NT2/D1 (cell line): ENCODE data around the gene AHSG.

Experiments
- DNase-seq: peaks from one replicate; pipeline ENCODE4 v3.0.0-alpha.2; 2011; ENCODE audit warnings: low read depth, low spot score
- H3K27me3 ChIP-seq: 2 replicates; pipeline ENCODE4 v1.6.0; 2011; ENCODE audit warnings: mild to moderate bottlenecking; ENCODE audit not compliant: insufficient read length, insufficient read depth
- H3K36me3 ChIP-seq: 2 replicates; pipeline ENCODE4 v1.6.1; 2011; ENCODE audit warnings: mild to moderate bottlenecking, low read length, mixed read lengths; ENCODE audit not compliant: insufficient read depth, insufficient read length
- H3K4me1 ChIP-seq: 2 replicates; pipeline ENCODE4 v1.5.1; 2011; ENCODE audit not compliant: insufficient read depth, insufficient read length
- H3K4me3 ChIP-seq: 2 replicates; pipeline ENCODE4 v1.5.1; 2011; ENCODE audit warnings: low read depth; ENCODE audit not compliant: insufficient read length
- H3K9ac ChIP-seq: 2 replicates; pipeline ENCODE4 v1.6.0; 2011; ENCODE audit warnings: low read depth; ENCODE audit not compliant: insufficient read length
- H3K9me3 ChIP-seq: 2 replicates; pipeline ENCODE4 v1.5.1; 2011; ENCODE audit warnings: mild to moderate bottlenecking, low read length; ENCODE audit not compliant: insufficient read depth
- SUZ12 ChIP-seq: IDR thresholded peaks from 2 replicates; pipeline ENCODE4 v1.6.1; 2011; ENCODE audit not compliant: insufficient read length, insufficient read depth; ENCODE audit errors: extremely low read depth
- YY1 ChIP-seq: IDR thresholded peaks from 2 replicates; pipeline ENCODE4 v1.6.1; 2011; ENCODE audit not compliant: insufficient read length, insufficient read depth
- ZNF274 ChIP-seq: IDR thresholded peaks from 2 replicates; pipeline ENCODE4 v1.6.1; 2011; ENCODE audit warnings: mild to moderate bottlenecking, low read depth, low read length

The AHSG gene

DNA sequence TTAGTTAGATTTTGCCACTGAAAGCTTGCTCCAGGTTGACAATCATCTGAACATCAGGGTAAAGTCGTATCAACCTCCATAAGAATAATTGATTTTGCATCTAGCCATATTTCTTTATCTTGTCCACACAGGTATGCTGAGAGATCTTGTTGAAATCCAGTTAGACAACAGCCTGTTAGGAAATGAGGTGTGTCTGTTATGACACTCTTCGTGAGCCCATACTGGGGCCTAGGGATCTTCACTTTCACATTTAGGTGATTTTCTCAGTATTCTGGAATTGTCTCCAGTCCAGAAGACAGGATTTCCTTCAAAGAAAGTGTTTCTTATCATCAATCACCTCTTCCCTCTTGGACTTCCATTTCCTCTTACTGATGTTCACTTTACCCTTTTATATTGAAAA is 24.2 kb upstream of the AHSG start:
- no peaks in the 10 kb centered on the region for H3K9me3 ChIP-seq
- no peaks in the 10 kb centered on the region for H3K4me1 ChIP-seq
- TF ChIP-seq ZNF274 (no peak), YY1 (no peak), SUZ12 (no peak)
- no peak overlapping the region for H3K9ac ChIP-seq
- H3K36me3 ChIP-seq = peaks cover 30% of the 10 kb centered on the region
- DNase-seq = no peak
- no peaks in the 10 kb centered on the region for H3K27me3 ChIP-seq
- H3K4me3 ChIP-seq = no peak overlapping the region

DNA sequence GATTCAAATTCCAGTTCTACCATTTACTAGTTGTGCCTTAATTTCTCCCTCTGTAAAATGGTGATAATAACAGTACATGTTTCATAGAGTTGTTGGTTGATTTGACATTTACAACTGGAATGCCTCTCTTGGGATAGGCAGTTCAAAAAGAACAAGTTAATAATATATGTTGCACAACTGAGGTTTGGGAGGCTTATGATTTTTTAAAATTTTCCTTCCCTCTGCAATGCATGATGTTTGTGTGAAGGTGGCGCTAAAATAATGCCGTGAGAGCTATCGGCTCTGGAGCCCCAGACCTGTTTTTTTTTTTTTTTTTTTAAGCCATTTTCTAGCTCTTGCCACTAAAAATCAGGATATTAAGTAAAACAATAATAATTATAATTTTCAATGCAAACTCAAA is 23.7 kb upstream of the AHSG start:
- H3K36me3 ChIP-seq = peaks cover 25% of the 10 kb centered on the region
- TF ChIP-seq YY1 = no peak
- TF ChIP-seq ZNF274 = no peak
- no peak for TF ChIP-seq SUZ12
- no peaks in the 10 kb centered on the region for H3K9me3 ChIP-seq
- no peak overlapping the region for H3K4me3 ChIP-seq
- no peak overlapping the region for H3K9ac ChIP-seq
- no peak for DNase-seq
- H3K4me1 ChIP-seq = no peaks in the 10 kb centered on the region
- no peaks in the 10 kb centered on the region for H3K27me3 ChIP-seq

DNA sequence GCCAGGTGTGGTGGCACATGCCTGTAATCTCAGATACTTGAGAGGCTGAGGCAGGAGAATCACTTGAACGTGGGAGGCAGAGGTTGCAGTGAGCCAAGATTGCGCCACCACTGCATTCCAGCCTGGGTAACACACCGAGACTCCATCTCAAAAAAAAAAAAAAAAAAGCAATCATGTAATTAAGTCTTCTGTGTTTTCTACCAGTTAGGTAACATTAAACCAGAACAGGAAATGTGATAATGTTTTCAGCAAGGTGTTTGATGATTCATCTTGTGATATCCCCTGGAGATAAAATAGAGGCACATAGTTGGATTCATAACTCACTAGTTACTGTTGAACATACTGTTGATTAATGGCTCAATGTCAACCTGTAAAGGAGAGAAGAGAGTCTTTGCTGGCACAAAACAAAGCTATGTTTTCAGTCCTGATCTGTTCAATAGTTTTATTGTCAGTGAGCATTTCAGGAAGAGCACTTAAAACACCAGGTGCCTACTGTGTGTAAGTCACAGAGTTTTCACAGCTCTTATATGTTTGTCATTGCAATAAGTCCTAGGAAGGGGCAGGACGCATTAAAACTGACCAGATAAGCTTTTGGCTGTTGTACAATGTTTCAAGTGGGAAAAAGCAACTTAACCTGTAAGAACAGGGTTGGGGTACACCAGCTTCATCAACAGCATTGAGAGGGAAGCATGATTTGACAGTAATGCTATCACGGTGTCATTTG is 22.8 kb upstream of the AHSG start:
- Histone ChIP-seq H3K4me3 (no peak overlapping the region), H3K4me1 (no peaks in the 10 kb centered on the region), H3K36me3 (peaks cover 16% of the 10 kb centered on the region), H3K9ac (no peak overlapping the region), H3K9me3 (no peaks in the 10 kb centered on the region), H3K27me3 (no peaks in the 10 kb centered on the region)
- no peak for TF ChIP-seq YY1
- TF ChIP-seq ZNF274 = no peak
- no peak for TF ChIP-seq SUZ12
- DNase-seq = no peak

DNA sequence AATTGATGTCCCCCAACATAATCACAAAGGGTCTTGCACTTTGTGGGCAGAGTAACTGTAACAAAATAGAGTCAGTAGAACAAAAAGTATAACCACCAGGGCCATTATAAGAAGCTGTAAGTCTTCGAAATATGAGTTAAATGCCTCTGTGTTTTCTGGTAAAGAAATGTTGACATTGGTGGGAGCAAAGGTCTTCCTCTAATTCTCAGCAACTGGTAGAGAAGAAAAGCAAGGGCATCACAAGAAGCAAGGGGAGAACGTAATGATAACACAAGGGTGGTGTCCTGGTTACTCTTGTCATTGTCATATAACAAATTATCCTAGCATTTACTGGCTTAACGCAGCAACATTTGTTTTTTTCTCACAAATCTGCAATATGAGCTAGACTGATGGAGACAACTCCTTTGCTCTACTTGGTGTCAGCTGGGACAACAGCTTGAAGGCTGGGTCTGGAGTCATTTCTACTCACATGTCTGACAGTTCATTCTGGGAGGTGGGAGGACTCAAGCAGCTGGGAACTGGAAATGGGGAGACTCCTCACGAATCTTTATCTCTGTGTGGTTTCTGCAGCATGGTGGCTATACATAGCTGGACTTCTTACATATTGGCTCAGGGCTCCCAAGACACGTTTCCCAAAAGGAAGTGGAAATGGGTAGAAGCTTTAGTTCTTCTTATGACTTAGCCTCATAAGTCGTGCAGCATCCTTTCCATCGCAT is 22.1 kb upstream of the AHSG start:
- Histone ChIP-seq H3K27me3 (no peaks in the 10 kb centered on the region), H3K36me3 (peaks cover 9% of the 10 kb centered on the region), H3K9ac (no peak overlapping the region), H3K9me3 (no peaks in the 10 kb centered on the region), H3K4me3 (no peak overlapping the region), H3K4me1 (no peaks in the 10 kb centered on the region)
- no peak for DNase-seq
- TF ChIP-seq ZNF274 (no peak), SUZ12 (no peak), YY1 (no peak)

DNA sequence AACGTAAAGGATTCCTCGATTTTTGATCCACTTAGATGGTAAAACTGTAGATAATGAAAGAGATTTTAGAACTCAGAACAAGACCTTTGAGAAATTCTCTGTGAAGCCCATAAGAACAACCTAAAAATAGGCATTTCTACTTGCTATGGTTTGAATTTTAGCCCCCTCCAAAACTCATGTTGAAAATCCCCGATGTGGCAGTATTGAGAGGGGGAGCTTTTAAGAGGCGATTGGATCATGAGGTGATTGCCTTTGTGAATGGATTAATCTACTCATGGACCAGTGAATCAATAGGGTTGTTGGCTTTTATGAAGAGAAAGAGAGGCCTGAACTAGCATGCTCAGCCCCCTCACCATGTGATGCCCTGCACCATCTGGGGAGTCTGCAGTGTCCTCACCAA is 20.2 kb upstream of the AHSG start:
- H3K27me3 ChIP-seq = no peaks in the 10 kb centered on the region
- no peak overlapping the region for H3K9ac ChIP-seq
- H3K4me3 ChIP-seq = no peak overlapping the region
- no peak for DNase-seq
- TF ChIP-seq ZNF274 = no peak
- no peaks in the 10 kb centered on the region for H3K9me3 ChIP-seq
- H3K36me3 ChIP-seq = peaks cover 3% of the 10 kb centered on the region
- H3K4me1 ChIP-seq = no peaks in the 10 kb centered on the region

DNA sequence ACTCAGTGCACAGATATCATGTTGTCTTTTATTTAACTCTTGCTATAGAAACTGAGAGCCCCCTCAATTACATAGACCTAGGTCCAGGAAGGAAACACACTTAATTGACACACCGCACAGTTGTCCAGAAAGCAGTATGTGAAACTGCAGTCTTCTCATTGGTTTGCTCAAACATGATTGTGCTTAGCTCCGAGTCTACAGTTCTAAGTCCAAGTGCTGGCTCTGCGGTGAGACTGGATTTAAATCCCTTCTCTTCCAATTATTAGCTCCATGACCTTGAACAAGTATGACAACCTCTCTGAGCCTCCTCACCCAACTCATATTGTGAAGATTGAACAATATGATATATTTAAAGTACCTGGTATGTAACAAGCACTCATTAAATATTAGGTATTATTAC is 19.0 kb upstream of the AHSG start:
- Histone ChIP-seq H3K4me1 (no peaks in the 10 kb centered on the region), H3K27me3 (no peaks in the 10 kb centered on the region), H3K36me3 (no peaks in the 10 kb centered on the region), H3K9me3 (no peaks in the 10 kb centered on the region), H3K9ac (no peak overlapping the region), H3K4me3 (no peak overlapping the region)
- TF ChIP-seq ZNF274 (no peak), YY1 (no peak), SUZ12 (no peak)
- no peak for DNase-seq

DNA sequence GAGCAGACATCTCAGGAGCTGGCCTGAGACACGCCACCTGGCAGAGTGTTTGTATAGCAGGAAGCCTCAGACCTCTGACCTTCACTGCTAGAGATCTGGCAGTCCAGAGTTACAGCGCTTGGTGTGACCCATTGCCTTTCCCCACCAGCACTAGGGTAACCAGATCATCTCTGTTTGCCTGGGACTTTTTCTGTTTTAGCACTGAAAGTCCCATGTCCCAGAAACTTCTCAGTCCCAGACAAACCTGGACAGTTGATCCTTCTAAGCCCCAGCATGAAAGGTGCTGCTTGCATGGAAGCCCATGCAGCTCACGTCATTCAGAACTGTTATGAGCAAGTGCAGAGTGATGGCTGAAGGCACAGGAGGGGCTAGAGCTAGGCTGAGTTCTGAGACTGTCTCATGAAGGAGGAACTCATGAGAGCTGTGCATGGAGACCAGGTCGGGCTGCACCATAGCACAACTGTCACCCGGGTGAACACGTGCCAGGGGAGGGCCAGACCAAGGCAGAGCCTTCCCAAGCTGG is 18.2 kb upstream of the AHSG start:
- Histone ChIP-seq H3K9me3 (no peaks in the 10 kb centered on the region), H3K9ac (no peak overlapping the region), H3K4me1 (no peaks in the 10 kb centered on the region), H3K4me3 (no peak overlapping the region), H3K27me3 (no peaks in the 10 kb centered on the region), H3K36me3 (no peaks in the 10 kb centered on the region)
- TF ChIP-seq YY1 (no peak), SUZ12 (no peak), ZNF274 (no peak)
- no peak for DNase-seq
